Activated CD8-positive, alpha-beta T cell treated with anti-CD3 and anti-CD28 coated beads, Interleukin-2, amount 10 ng/mL, durations not matched to agents 7 days and 5 days (primary cell): ENCODE results near the gene CLASP2. TPM values are rescaled to one million over a fixed set of nuclear protein-coding genes. Genes with fewer than 3 reads are reported as not detected.

Source experiments
- ATAC-seq: fragments of 150-1000 bp; cut with Tn5 transposase; one replicate; pipeline ENCODE4 v1.10.0; 2021; ENCODE audit warnings: moderate library complexity
- CTCF ChIA-PET: fragments of 350-600 bp; sonication (Branson Sonifier 250); formaldehyde crosslinking; loops from one replicate; lab custom pipeline; 2021; ENCODE audit warnings: antibody characterized with exemption; lab: Charles Lee
- POLR2A ChIA-PET: fragments of 350-600 bp; sonication (Branson Sonifier 250); formaldehyde crosslinking; loops from one replicate; lab custom pipeline; 2021; ENCODE audit warnings: antibody characterized with exemption; lab: Charles Lee
- DNase-seq: peaks from one replicate; pipeline ENCODE4 v3.0.0-alpha.2; 2020
- H3K27ac Mint-ChIP-seq: one replicate; pipeline ENCODE4 v1.8.0; 2021; ENCODE audit warnings: mild to moderate bottlenecking, mixed read lengths
- H3K27me3 Mint-ChIP-seq: one replicate; pipeline ENCODE4 v1.8.0; 2021; ENCODE audit warnings: low read depth, mixed read lengths
- H3K36me3 Mint-ChIP-seq: one replicate; pipeline ENCODE4 v1.8.0; 2021; ENCODE audit warnings: low read depth, mixed read lengths
- H3K4me1 Mint-ChIP-seq: one replicate; pipeline ENCODE4 v1.8.0; 2021; ENCODE audit warnings: low read depth, mixed read lengths
- H3K4me3 Mint-ChIP-seq: one replicate; pipeline ENCODE4 v1.8.0; 2021; ENCODE audit warnings: mild to moderate bottlenecking, mixed read lengths
- H3K9me3 Mint-ChIP-seq: one replicate; pipeline ENCODE4 v1.8.0; 2022; ENCODE audit warnings: mixed read lengths; ENCODE audit not compliant: insufficient read depth
- total RNA-seq, 2 experiments: library from RNA; stranded (reverse); gene quantifications; one replicate each; pipeline ENCODE4 v1.2.3, GENCODE V29; 2021

CLASP2 gene
- total RNA-seq, 2 experiments from 2014 or later = 44.0 to 44.3 TPM

DNA sequence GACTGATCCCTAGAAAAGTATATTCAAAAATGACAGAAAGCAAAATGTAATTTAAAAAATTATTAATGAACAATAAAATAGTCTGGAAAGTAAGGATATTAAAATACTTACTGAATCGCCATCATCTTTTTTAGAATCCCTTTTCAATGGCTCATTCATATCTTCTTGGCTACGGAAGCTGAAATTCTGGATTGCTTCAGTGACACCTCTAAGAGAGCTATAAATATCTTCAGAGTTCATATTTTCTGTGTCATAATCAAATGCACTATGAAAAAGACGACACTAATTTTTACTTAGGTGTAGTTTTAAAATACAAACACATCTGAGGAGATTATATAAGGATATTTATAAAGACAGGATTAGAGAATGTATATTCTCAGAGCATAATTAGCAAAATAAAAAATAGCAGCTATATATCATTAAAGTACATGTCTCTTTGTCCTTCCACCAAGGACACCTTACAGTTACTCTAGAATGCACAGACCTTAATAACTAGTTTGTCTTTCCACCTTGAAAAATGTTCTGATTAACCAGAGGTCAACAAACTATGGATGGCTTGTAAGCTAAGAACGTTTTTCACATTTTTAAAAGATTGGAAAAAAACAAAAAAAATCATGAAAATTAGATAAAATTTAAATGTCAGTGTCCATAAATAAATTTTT lies 179.2 kb downstream of the CLASP2 start:
- Mint-ChIP-seq H3K27ac (no peak overlapping the region), H3K27me3 (no peaks in the 10 kb centered on the region), H3K9me3 (no peaks in the 10 kb centered on the region), H3K4me1 (no peaks in the 10 kb centered on the region), H3K4me3 (no peak overlapping the region), H3K36me3 (peaks cover 21% of the 10 kb centered on the region)
- ChIA-PET CTCF (no interaction called here), POLR2A (no interaction called here)
- ATAC-seq (no peak), DNase-seq (no peak)

DNA sequence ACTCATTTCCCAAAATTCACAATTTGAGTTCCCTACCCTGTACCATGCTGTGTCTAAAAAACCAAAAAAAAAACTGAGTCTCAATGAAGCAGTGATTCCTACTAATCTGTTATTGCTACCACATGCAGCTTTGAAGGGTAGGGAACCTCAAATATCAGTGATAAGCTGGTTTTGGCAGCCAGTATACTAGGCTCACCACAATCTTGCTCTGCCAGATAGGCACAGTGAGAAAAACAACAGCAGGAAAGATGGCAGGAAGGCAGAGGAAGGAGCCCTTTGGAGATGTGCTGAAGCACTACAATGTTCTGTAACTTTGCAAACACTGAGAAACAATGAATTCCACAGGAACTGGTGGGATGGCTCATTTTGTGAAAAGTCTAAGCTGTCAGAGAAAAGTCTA lies 180.9 kb downstream of the CLASP2 start:
- Mint-ChIP-seq H3K27ac (no peak overlapping the region), H3K27me3 (no peaks in the 10 kb centered on the region), H3K9me3 (no peaks in the 10 kb centered on the region), H3K36me3 (peaks cover 25% of the 10 kb centered on the region), H3K4me1 (no peaks in the 10 kb centered on the region), H3K4me3 (no peak overlapping the region)
- DNase-seq (no peak), ATAC-seq (no peak)
- ChIA-PET CTCF (interaction anchor here (0.7 kb wide), 1 partner anchor 157 kb away, joined by 3 read pairs; no protein-coding TSS in a partner anchor), POLR2A (no interaction called here)

- no peak overlapping the region for H3K27ac Mint-ChIP-seq
- H3K9me3 Mint-ChIP-seq = peaks cover 19% of the 10 kb centered on the region
- no peaks in the 10 kb centered on the region for H3K4me1 Mint-ChIP-seq
- CTCF ChIA-PET = no interaction called here
- POLR2A ChIA-PET = no interaction called here
- peaks cover 57% of the 10 kb centered on the region for H3K36me3 Mint-ChIP-seq
- no peak overlapping the region for H3K4me3 Mint-ChIP-seq
- DNase-seq (no peak), ATAC-seq (no peak)
- no peaks in the 10 kb centered on the region for H3K27me3 Mint-ChIP-seq
These were observed 191.3 kb downstream of the CLASP2 start for GRCh38 chr3:33526787-33527186.

- ChIA-PET POLR2A (no interaction called here), CTCF (no interaction called here)
- peaks cover 48% of the 10 kb centered on the region for H3K36me3 Mint-ChIP-seq
- DNase-seq (no peak), ATAC-seq (no peak)
- no peak overlapping the region for H3K4me3 Mint-ChIP-seq
- no peak overlapping the region for H3K27ac Mint-ChIP-seq
- peaks cover 19% of the 10 kb centered on the region for H3K9me3 Mint-ChIP-seq
- H3K4me1 Mint-ChIP-seq = no peaks in the 10 kb centered on the region
- no peaks in the 10 kb centered on the region for H3K27me3 Mint-ChIP-seq
These were observed 192.8 kb downstream of the CLASP2 start for GRCh38 chr3:33525232-33525631.

- no peak for DNase-seq
- POLR2A ChIA-PET = no interaction called here
- H3K27me3 Mint-ChIP-seq = no peaks in the 10 kb centered on the region
- H3K36me3 Mint-ChIP-seq = peaks cover 37% of the 10 kb centered on the region
- H3K4me1 Mint-ChIP-seq = no peaks in the 10 kb centered on the region
- H3K4me3 Mint-ChIP-seq = no peak overlapping the region
- peaks cover 13% of the 10 kb centered on the region for H3K9me3 Mint-ChIP-seq
- H3K27ac Mint-ChIP-seq = no peak overlapping the region
- CTCF ChIA-PET = no interaction called here
- no peak for ATAC-seq
These were observed 194.9 kb downstream of the CLASP2 start for GRCh38 chr3:33523093-33523667.

- CTCF ChIA-PET = no interaction called here
- no peak for ATAC-seq
- no peaks in the 10 kb centered on the region for H3K27me3 Mint-ChIP-seq
- no peak overlapping the region for H3K27ac Mint-ChIP-seq
- H3K4me3 Mint-ChIP-seq = no peak overlapping the region
- no peaks in the 10 kb centered on the region for H3K4me1 Mint-ChIP-seq
- H3K9me3 Mint-ChIP-seq = peaks cover 8% of the 10 kb centered on the region
- peaks cover 28% of the 10 kb centered on the region for H3K36me3 Mint-ChIP-seq
- POLR2A ChIA-PET = no interaction called here
- DNase-seq = no peak
These were observed 196.3 kb downstream of the CLASP2 start for GRCh38 chr3:33521736-33522135.

DNA sequence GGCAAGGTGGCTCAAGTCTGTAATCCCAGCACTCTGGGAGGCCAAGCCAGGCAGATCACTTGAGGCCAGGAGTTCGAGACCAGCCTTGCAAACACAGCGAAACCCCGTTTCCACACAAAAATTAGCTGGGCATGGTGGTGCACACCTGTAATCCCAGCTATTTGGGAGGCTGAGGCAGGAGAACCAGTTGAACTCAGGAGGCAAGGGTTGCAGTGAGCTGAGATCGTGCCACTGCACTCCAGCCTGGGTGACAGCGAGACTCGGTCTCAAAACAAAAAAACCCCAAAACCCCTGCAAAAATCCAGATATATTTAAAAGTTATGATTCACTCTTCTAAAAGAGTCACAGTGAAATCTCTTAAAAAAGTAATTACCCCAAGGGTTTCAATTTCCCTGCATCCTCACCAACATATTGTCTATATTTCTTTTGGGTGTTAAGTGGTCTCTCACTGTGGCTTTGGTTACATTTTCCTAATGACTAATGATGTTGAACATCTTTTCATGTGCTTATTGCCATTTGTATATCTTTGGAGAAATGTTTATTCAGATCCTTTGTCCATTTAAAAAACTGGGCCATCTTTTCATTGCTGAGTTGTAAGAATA lies 204.7 kb downstream of the CLASP2 start:
- Mint-ChIP-seq H3K36me3 (peaks cover 34% of the 10 kb centered on the region), H3K4me1 (no peaks in the 10 kb centered on the region), H3K9me3 (no peaks in the 10 kb centered on the region), H3K4me3 (no peak overlapping the region), H3K27ac (no peak overlapping the region), H3K27me3 (no peaks in the 10 kb centered on the region)
- ATAC-seq (no peak), DNase-seq (no peak)
- ChIA-PET POLR2A (no interaction called here), CTCF (no interaction called here)

GRCh38 chr3:33505027-33505426 lies 213.0 kb downstream of the CLASP2 start:
- DNase-seq = no peak

DNA sequence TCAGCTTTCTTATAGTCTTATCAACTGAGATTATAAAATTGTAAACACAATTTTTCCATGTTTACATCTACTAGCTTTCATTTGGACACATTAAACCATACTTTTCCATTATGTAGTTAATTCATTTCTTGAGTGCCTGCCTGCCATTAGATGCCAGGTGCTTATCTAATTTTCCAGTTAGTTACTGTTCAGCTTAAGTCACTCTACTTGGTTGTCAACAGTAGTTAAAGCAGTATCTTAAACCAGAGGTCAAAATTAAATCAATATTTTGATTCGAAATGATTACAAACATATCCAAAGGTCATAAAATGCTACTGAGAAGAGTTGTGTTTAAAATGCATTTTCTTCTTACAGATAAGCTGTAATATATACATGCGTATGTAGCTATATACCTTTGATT lies 221.6 kb downstream of the CLASP2 start:
- no peak for ATAC-seq
- Mint-ChIP-seq H3K9me3 (no peaks in the 10 kb centered on the region), H3K27ac (no peak overlapping the region), H3K4me3 (no peak overlapping the region), H3K27me3 (no peaks in the 10 kb centered on the region), H3K36me3 (peaks cover 28% of the 10 kb centered on the region), H3K4me1 (no peaks in the 10 kb centered on the region)
- CTCF ChIA-PET = interaction anchor here (1.2 to 1.6 kb wide), 2 partner anchors 15 to 365 kb away, joined by 4 to 7 read pairs; no protein-coding TSS in a partner anchor
- POLR2A ChIA-PET = no interaction called here
- DNase-seq = no peak

More at GRCh38 chr3:33505027-33505426, 213.0 kb downstream of the CLASP2 start:
- POLR2A ChIA-PET = no interaction called here
- CTCF ChIA-PET = no interaction called here
- no peaks in the 10 kb centered on the region for H3K27me3 Mint-ChIP-seq
- ATAC-seq = no peak
- H3K27ac Mint-ChIP-seq = no peak overlapping the region
- peaks cover 32% of the 10 kb centered on the region for H3K36me3 Mint-ChIP-seq
- no peaks in the 10 kb centered on the region for H3K4me1 Mint-ChIP-seq
- H3K4me3 Mint-ChIP-seq = no peak overlapping the region
- peaks cover 7% of the 10 kb centered on the region for H3K9me3 Mint-ChIP-seq

DNA sequence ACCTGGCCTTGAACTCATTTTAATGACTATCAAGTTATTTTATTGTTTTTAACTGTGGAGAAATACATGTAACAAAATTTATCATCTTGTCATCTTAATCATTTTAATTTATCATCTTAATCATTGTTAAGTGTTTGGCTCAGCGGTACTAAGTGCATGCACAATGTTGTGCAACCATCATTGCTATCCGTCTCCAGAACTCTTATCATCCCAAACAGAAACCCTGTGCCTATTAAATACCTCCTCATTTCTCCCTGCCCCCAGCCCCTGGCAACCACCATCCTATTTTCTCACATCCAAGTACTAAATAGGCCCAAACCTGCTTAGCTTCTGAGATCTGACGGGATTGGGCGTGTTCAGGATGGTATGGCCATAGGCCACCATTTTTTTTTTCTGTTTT lies 226.3 kb downstream of the CLASP2 start:
- ChIA-PET POLR2A (no interaction called here), CTCF (no interaction called here)
- no peak for DNase-seq
- no peaks in the 10 kb centered on the region for H3K9me3 Mint-ChIP-seq
- no peak overlapping the region for H3K27ac Mint-ChIP-seq
- no peaks in the 10 kb centered on the region for H3K36me3 Mint-ChIP-seq
- no peaks in the 10 kb centered on the region for H3K4me1 Mint-ChIP-seq
- H3K27me3 Mint-ChIP-seq = no peaks in the 10 kb centered on the region
- H3K4me3 Mint-ChIP-seq = no peak overlapping the region
- no peak for ATAC-seq

DNA sequence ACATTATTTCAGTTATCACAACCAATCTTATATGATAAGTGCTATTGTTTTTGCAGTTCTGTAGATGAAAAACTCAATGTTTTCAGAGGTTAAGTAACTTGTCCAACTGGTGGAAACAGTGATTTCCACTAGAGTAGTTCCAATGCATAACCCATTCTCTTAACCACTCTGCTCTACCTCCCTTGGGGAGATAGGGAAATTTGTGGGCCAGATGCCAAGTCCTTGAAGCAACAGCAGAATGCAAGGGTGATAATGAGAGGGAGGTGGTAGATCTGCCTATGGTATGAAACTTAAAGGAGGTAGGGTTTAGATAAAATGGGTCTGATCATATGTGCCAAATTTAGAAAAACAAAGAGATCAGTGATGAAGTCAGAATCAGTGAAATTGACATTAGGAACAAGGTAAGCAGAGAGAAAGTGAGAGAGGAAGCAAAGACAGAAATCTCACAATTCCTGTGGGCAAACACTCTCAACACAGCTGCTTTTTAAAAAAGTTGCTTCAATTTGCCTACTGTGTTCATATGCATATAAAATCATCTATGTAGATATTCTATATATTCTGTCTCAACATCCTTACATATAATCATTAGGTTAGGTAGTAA lies 227.3 kb downstream of the CLASP2 start:
- Mint-ChIP-seq H3K4me1 (no peaks in the 10 kb centered on the region), H3K36me3 (no peaks in the 10 kb centered on the region), H3K27me3 (no peaks in the 10 kb centered on the region), H3K4me3 (no peak overlapping the region), H3K9me3 (no peaks in the 10 kb centered on the region), H3K27ac (no peak overlapping the region)
- ChIA-PET POLR2A (no interaction called here), CTCF (no interaction called here)
- no peak for ATAC-seq
- DNase-seq = no peak

DNA sequence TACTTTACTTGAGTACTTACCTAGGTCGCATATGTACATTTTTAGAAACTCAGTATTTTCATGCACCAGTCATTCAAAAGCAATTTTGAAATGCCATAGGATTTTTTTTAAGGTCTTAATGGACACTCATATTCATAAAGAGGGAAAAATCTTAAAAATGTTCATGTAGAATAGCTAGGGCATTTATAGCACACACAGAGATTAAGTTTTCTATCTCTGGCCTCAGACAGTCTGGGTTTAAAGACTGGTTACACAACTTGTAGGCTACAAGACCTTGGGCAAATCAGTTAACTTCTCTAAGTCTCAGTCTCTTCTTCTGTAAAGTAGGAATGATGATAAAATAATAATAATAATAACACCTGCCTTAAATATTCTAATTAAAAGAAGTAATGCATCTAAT lies 229.4 kb downstream of the CLASP2 start:
- Mint-ChIP-seq H3K4me1 (no peaks in the 10 kb centered on the region), H3K27ac (no peak overlapping the region), H3K9me3 (no peaks in the 10 kb centered on the region), H3K4me3 (no peak overlapping the region), H3K36me3 (no peaks in the 10 kb centered on the region), H3K27me3 (no peaks in the 10 kb centered on the region)
- ChIA-PET CTCF (no interaction called here), POLR2A (no interaction called here)
- ATAC-seq (no peak), DNase-seq (no peak)
